ENCODE results near the gene RAB15. TPM values are rescaled to one million over a fixed set of nuclear protein-coding genes. Genes with fewer than 3 reads are reported as not detected.

RAB15 gene
- total and polyA plus RNA-seq, 8 donors: 1.2 to 20.3 (median 11.5) TPM

GRCh38 chr14:64971491-64971942 lies 619 bp downstream of the RAB15 start:
- Histone ChIP-seq H3K9me3 (no peaks in the 10 kb centered on the region), H3K4me3 (peak overlapping the region; percentile 56 to 77 (median 70)), H3K4me1 (peaks cover 11 to 25% (median 23%) of the 10 kb centered on the region in 4 donors), H3K27me3 (peaks cover 0 to 12% (median 0%) of the 10 kb centered on the region in 3 donors), H3K36me3 (no peaks in the 10 kb centered on the region), H3K27ac (peak overlapping the region in 4 of 5 donors; percentile 1 to 73 (median 24))
- intact Hi-C loops (cut with DNase I; ENCODE audit: low total_unique reads): loop anchor here (10.0 kb wide), 1 partner anchor 47 kb away; no protein-coding TSS in a partner anchor
- TF ChIP-seq POLR2A (IDR thresholded peaks at IDR 0.05) (no peak), CTCF (IDR thresholded peaks at IDR 0.05) (no peak), POLR2AphosphoS5 (IDR thresholded peaks at IDR 0.05) (no peak), EP300 (IDR thresholded peaks at IDR 0.05) (no peak)
- peak in 1 of 2 donors; percentile 48 for DNase-seq
- WGBS, 5 donors: 4 to 8% (median 5%) methylated on average over 17 to 31 of the region's 31 CpGs

DNA sequence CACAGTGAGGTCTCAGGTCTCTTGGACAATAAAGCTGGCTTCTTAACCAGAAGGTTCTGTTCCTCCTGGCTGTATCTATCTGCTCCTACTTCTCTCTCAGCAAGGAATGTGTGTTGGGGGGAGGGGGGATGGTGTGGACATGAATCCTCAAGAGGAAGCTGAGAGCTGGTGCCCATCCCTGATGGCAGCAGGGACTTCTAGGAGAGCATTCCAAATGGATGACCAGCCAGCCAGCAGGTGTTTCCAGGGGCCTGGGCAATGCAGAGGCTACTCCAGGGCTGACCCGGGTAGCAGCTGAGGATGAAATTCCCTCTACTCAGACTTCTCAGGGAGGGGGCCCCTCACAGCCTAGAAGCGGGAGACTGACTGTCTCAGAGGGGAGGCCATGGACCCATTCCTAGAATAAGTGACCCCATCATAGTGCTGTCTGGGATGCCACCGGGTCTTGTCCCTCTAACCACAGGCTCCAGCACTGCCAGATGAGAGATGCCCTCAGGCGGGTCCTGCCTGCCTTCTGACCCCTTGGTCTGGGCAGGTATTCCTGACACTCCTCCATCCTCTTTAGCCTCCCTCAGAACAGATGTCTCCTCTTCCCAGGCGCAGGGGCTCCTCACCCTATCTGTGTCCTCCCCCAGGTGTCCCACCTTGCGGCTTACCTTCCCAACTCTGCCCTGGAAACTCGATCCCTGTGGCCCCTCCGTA lies 1.2 kb downstream of the RAB15 start:
- Histone ChIP-seq H3K27ac (peak overlapping the region in 1 of 5 donors; percentile 73), H3K36me3 (no peaks in the 10 kb centered on the region), H3K4me1 (peaks cover 11 to 25% (median 23%) of the 10 kb centered on the region in 4 donors), H3K9me3 (no peaks in the 10 kb centered on the region), H3K27me3 (peaks cover 0 to 12% (median 0%) of the 10 kb centered on the region in 3 donors), H3K4me3 (peak overlapping the region; percentile 56 to 77 (median 70))
- no peak for TF ChIP-seq EP300 (IDR thresholded peaks at IDR 0.05)
- no peak for TF ChIP-seq POLR2A (IDR thresholded peaks at IDR 0.05)
- intact Hi-C loops (cut with DNase I; ENCODE audit: low total_unique reads): loop anchor here (10.0 kb wide), 1 partner anchor 46 kb away; no protein-coding TSS in a partner anchor
- 50 to 67% (median 52%) methylated on average over 8 of the region's 8 CpGs for WGBS, 5 donors
- peak in 1 of 2 donors; percentile 31 for DNase-seq

DNA sequence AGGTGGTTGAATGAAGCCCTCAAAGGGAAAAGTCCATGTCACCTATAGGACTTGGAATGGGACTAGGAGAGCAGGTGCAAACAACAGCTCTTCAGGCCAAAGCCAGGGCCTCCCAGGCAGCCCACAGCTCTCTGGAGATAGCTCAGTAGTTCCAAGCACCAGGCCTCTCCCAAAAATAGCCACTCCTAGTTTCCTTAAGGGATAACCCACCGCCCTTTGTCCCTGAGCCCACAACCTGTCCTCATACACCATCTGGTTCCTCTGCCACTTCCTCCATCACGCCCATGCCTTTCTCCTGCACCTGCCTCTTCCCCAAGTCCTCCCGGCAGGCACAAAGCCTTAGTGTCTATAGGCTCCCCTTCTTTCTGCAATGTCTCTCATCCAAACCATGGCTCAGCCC lies 2.1 kb downstream of the RAB15 start:
- peaks cover 11 to 25% (median 23%) of the 10 kb centered on the region in 4 donors for H3K4me1 ChIP-seq
- 71 to 95% (median 84%) methylated on average over 3 of the region's 3 CpGs for WGBS, 5 donors
- no peaks in the 10 kb centered on the region for H3K9me3 ChIP-seq
- intact Hi-C loops (cut with DNase I; ENCODE audit: low total_unique reads): loop anchor here (10.0 kb wide), 1 partner anchor 45 kb away; no protein-coding TSS in a partner anchor
- no peaks in the 10 kb centered on the region for H3K36me3 ChIP-seq
- peaks cover 0 to 12% (median 0%) of the 10 kb centered on the region in 3 donors for H3K27me3 ChIP-seq
- TF ChIP-seq CTCF (IDR thresholded peaks at IDR 0.05): no peak
- TF ChIP-seq EP300 (IDR thresholded peaks at IDR 0.05): no peak
- TF ChIP-seq POLR2A (IDR thresholded peaks at IDR 0.05): no peak
- no peak for TF ChIP-seq POLR2AphosphoS5 (IDR thresholded peaks at IDR 0.05)
- no peak for DNase-seq
- no peak overlapping the region for H3K27ac ChIP-seq
- no peak overlapping the region for H3K4me3 ChIP-seq

DNA sequence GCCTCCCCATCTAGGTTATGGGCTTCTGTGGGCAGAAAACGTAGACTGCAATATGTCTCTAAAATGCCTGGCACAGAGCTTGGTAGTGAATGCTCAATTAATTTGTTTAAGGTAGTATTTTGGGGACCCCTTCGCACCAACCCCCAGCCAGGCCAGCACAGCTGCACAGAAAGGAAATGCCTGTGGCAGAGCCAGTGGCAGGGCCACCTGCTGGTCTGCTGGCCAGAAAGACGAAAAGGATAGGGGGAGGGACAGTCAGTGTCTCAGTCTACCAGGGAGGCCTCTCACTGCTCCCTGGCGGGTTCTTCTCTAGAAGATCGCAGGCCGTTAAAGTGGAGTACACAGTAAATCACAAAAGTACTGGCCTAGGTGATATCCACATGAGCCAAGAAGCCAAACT lies 3.5 kb downstream of the RAB15 start:
- Histone ChIP-seq H3K9me3 (no peaks in the 10 kb centered on the region), H3K27ac (no peak overlapping the region), H3K36me3 (no peaks in the 10 kb centered on the region), H3K4me3 (no peak overlapping the region), H3K27me3 (peaks cover 0 to 12% (median 0%) of the 10 kb centered on the region in 3 donors), H3K4me1 (peaks cover 11 to 25% (median 23%) of the 10 kb centered on the region in 4 donors)
- intact Hi-C loops (cut with DNase I; ENCODE audit: low total_unique reads): no loop called here
- TF ChIP-seq POLR2A (IDR thresholded peaks at IDR 0.05): no peak
- TF ChIP-seq CTCF (IDR thresholded peaks at IDR 0.05): no peak
- no peak for TF ChIP-seq POLR2AphosphoS5 (IDR thresholded peaks at IDR 0.05)
- TF ChIP-seq EP300 (IDR thresholded peaks at IDR 0.05): no peak
- 77 to 89% (median 86%) methylated on average over 5 to 6 of the region's 6 CpGs for WGBS, 5 donors
- no peak for DNase-seq

All from stomach (tissue), 9 donors.